Neutrophil (primary cell): ENCODE results near the gene PPP2R5D.

Source experiments
- H3K27ac ChIP-seq: fragments of 200-600 bp; sonication (generic); 2 replicates; pipeline ENCODE4 v1.5.1; 2016; ENCODE audit warnings: mild to moderate bottlenecking, moderate library complexity
- H3K27me3 ChIP-seq: fragments of 200-600 bp; sonication (generic); 2 replicates; pipeline ENCODE4 v1.6.0; 2016; ENCODE audit warnings: mild to moderate bottlenecking
- H3K36me3 ChIP-seq: fragments of 200-600 bp; sonication (generic); 2 replicates; pipeline ENCODE4 v1.5.1; 2017
- H3K4me1 ChIP-seq, 2 experiments: fragments of 200-600 bp in 1 of 2; sonication (generic) in 1 of 2; 1 replicate in 1 of 2; 2 replicates in 1 of 2; pipeline versions ENCODE4 v1.5.1 to v1.6.1; 2013 to 2016; ENCODE audit warnings: low read depth in 1 of 2, low read length in 1 of 2, mild to moderate bottlenecking in 1 of 2, moderate library complexity in 1 of 2; ENCODE audit not compliant: control insufficient read depth in 1 of 2, insufficient read depth in 1 of 2
- H3K4me3 ChIP-seq, 2 experiments: fragments of 200-600 bp in 1 of 2; sonication (generic) in 1 of 2; 1 replicate in 1 of 2; 2 replicates in 1 of 2; pipeline ENCODE4 v1.5.1; 2013 to 2016; ENCODE audit warnings: low read depth in 1 of 2, low read length in 1 of 2, mild to moderate bottlenecking in 1 of 2, moderate library complexity in 1 of 2
- H3K9me3 ChIP-seq: fragments of 200-600 bp; sonication (generic); 2 replicates; pipeline ENCODE4 v1.5.1; 2016
- CTCF ChIP-seq: fragments of 200-600 bp; sonication (generic); IDR thresholded peaks from 2 replicates; pipeline ENCODE4 v1.5.1; 2016; ENCODE audit warnings: antibody characterized with exemption

PPP2R5D gene

GRCh38 chr6:43005844-43006243 lies 21.5 kb downstream of the PPP2R5D start:
- no peaks in the 10 kb centered on the region for H3K4me1 ChIP-seq
- H3K27me3 ChIP-seq: no peaks in the 10 kb centered on the region
- H3K4me3 ChIP-seq: no peak overlapping the region
- H3K36me3 ChIP-seq: peaks cover 49% of the 10 kb centered on the region
- H3K27ac ChIP-seq: no peak overlapping the region
- TF ChIP-seq CTCF: no peak
- no peaks in the 10 kb centered on the region for H3K9me3 ChIP-seq

- H3K4me3 ChIP-seq: no peak overlapping the region
- no peaks in the 10 kb centered on the region for H3K27me3 ChIP-seq
- H3K4me1 ChIP-seq: no peaks in the 10 kb centered on the region
- peaks cover 53% of the 10 kb centered on the region for H3K36me3 ChIP-seq
- H3K27ac ChIP-seq: no peak overlapping the region
- TF ChIP-seq CTCF: no peak
- no peaks in the 10 kb centered on the region for H3K9me3 ChIP-seq
These were observed 21.9 kb downstream of the PPP2R5D start for GRCh38 chr6:43006251-43006650.

- TF ChIP-seq CTCF: no peak
- Histone ChIP-seq H3K9me3 (no peaks in the 10 kb centered on the region), H3K4me3 (no peak overlapping the region), H3K27ac (no peak overlapping the region), H3K36me3 (peaks cover 62% of the 10 kb centered on the region), H3K27me3 (no peaks in the 10 kb centered on the region), H3K4me1 (no peaks in the 10 kb centered on the region)
These were observed 22.8 kb downstream of the PPP2R5D start for GRCh38 chr6:43007126-43007525.

GRCh38 chr6:43009124-43009523 lies 24.8 kb downstream of the PPP2R5D start:
- H3K4me3 ChIP-seq: no peak overlapping the region
- H3K4me1 ChIP-seq: peaks cover 10 to 13% of the 10 kb centered on the region in 2 experiments
- H3K27ac ChIP-seq: no peak overlapping the region
- no peaks in the 10 kb centered on the region for H3K27me3 ChIP-seq
- no peak for TF ChIP-seq CTCF
- no peaks in the 10 kb centered on the region for H3K9me3 ChIP-seq
- peaks cover 64% of the 10 kb centered on the region for H3K36me3 ChIP-seq

GRCh38 chr6:43011207-43011606 lies 26.8 kb downstream of the PPP2R5D start:
- Histone ChIP-seq H3K4me1 (peaks cover 28 to 29% of the 10 kb centered on the region in 2 experiments), H3K9me3 (no peaks in the 10 kb centered on the region), H3K4me3 (no peak overlapping the region), H3K27me3 (no peaks in the 10 kb centered on the region), H3K27ac (no peak overlapping the region), H3K36me3 (peaks cover 62% of the 10 kb centered on the region)
- no peak for TF ChIP-seq CTCF

- H3K27ac ChIP-seq: peak overlapping the region; percentile 82
- peaks cover 31 to 33% of the 10 kb centered on the region in 2 experiments for H3K4me1 ChIP-seq
- H3K9me3 ChIP-seq: no peaks in the 10 kb centered on the region
- no peak for TF ChIP-seq CTCF
- peaks cover 54% of the 10 kb centered on the region for H3K36me3 ChIP-seq
- H3K4me3 ChIP-seq: no peak overlapping the region
- no peaks in the 10 kb centered on the region for H3K27me3 ChIP-seq
These were observed 28.0 kb downstream of the PPP2R5D start for GRCh38 chr6:43012364-43012763.
